Astrocyte of the spinal cord (primary cell): Measurements from ENCODE around the gene DNAL4.

Experiments used
- DNase-seq: peaks from one replicate; pipeline ENCODE4 v3.0.0; 2011; ENCODE audit warnings: low read depth, low spot score
- H3K4me3 ChIP-seq: 2 replicates; pipeline ENCODE4 v1.5.1; 2011; ENCODE audit warnings: low read depth, mild to moderate bottlenecking, low read length, moderate library complexity
- in situ Hi-C: cut with HindIII; loops from 2 replicates; pipeline ENCODE4 v1.10.0; 2017; ENCODE audit warnings: low sequenced_read_pairs
- TF ChIP-seq, protein P1 (sequence below): IDR thresholded peaks from 2 replicates; pipeline ENCODE4 v1.5.1; 2012; ENCODE audit warnings: low read depth, mild to moderate bottlenecking, low read length, inconsistent platforms

DNAL4 gene

DNA sequence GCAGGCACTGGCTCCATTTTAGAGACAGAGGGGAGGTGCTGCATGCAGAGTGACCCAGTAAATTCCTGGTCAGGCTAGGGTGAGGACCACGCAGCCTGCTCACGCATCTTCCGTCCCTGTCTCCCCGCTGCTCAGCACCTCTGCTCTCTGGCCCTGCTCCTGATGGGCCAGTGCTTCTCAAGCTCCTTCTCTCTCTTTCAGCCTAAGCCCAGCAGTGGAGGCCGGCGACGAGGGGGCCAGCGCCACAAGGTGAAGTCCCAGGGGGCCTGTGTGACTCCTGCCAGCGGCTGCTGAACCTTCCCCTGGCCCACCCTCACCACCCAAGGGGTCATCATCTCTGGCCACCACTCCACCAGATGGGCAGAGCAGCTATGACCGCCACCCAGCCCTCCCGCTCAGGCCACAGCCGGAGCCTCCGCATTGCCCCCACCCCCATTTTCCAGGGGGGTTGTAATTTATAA, 63.5 kb downstream of the DNAL4 start:
- H3K4me3 ChIP-seq = no peak overlapping the region
- TF ChIP-seq, protein P1, sequence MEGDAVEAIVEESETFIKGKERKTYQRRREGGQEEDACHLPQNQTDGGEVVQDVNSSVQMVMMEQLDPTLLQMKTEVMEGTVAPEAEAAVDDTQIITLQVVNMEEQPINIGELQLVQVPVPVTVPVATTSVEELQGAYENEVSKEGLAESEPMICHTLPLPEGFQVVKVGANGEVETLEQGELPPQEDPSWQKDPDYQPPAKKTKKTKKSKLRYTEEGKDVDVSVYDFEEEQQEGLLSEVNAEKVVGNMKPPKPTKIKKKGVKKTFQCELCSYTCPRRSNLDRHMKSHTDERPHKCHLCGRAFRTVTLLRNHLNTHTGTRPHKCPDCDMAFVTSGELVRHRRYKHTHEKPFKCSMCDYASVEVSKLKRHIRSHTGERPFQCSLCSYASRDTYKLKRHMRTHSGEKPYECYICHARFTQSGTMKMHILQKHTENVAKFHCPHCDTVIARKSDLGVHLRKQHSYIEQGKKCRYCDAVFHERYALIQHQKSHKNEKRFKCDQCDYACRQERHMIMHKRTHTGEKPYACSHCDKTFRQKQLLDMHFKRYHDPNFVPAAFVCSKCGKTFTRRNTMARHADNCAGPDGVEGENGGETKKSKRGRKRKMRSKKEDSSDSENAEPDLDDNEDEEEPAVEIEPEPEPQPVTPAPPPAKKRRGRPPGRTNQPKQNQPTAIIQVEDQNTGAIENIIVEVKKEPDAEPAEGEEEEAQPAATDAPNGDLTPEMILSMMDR = no peak
- in situ Hi-C loops = no loop called here
- no peak for DNase-seq

DNA sequence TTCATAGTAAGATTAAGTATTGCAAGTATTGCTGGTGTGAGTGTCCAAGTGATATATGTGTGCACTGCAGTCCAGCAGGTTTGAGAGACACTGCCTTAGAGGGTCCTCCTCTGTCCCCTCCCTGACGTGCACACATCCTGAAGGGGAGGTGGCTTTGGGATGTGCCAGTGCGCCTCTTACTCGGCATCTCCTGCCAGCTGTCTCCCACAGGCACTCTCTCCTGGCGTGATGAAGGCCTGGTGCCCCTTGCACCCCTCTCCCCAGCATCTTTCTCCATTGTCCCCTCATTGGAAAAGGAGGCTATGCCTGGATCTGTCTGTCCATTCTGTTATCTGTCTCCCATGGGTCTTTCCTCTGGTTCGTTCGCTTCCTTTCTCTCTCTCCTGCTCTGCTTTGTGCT, 64.0 kb downstream of the DNAL4 start:
- TF ChIP-seq, protein P1 = no peak
- in situ Hi-C loops = no loop called here
- DNase-seq = no peak
- H3K4me3 ChIP-seq = no peak overlapping the region

DNA sequence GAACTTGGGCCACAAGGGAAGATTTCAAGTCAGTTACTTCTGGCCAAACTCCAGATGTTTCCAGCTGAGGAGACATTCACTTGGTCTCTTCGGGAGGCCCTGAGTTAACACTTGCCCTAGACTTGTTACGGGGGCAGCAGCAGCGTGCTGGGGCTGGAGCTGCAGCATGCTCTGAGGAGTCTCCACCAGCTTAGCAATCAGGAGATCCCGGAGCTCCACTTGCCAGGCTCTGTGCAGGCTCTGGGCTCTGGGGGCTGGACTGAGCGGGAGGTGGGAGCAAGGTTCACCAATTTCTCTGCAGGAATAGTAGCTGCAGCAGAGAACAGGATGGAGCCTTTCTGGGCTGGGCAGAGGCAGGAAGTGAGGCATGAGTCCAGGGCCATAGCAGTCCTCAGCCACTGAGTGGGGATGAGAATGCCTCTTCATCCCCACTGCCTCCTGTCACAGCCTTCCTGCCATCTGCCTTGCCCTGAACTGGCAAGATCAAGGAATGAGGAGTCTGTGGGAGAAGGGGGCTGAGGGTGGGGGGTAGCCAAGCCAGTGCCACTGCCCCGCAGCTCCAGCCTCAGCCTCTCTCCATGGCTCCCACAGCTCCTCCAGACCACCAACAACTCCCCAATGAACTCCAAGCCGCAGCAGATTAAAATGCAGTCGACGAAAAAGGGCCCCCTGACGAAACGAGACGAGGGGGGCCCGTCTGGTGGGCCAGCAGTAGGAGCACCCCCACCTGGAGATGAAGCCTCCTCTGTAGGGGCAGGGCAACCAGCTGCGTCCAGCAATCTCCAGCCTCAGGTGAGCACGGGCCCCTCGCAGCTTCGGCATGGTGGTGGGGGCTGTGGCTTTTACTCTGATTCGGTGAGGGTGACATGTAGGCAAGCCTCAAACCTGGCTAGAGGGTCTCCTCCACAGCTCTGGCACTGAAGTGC, 64.8 kb downstream of the DNAL4 start:
- no peak for DNase-seq
- H3K4me3 ChIP-seq = no peak overlapping the region
- TF ChIP-seq, protein P1 = no peak
- in situ Hi-C loops = no loop called here
